Measurements from ENCODE around the gene OR52I2. TPM values are rescaled to one million over a fixed set of nuclear protein-coding genes. Genes with fewer than 3 reads are reported as not detected.

The OR52I2 gene
- total RNA-seq: not detected

GRCh38 chr11:4581443-4581842, at the start of gene OR52I2:
OR52I2 (plus strand) TSS chr11:4581743.

GRCh38 chr11:4544891-4545290, 36.7 kb upstream of the OR52I2 start, which contains the start of gene OR52M1:
OR52M1 (plus strand) TSS chr11:4545191; CDS start chr11:4545191, 0 bp downstream.

GRCh38 chr11:4593739-4594138, 12.2 kb downstream of the OR52I2 start, which contains the start of gene OR52I1:
OR52I1 (plus strand) TSS chr11:4594039; CDS start chr11:4594039, 0 bp downstream.

GRCh38 chr11:4607781-4608666, 26.5 kb downstream of the OR52I2 start, which contains the start of gene TRIM68:
TRIM68 (minus strand) TSS chr11:4608231; CDS start chr11:4605504, 2,727 bp downstream.

GRCh38 chr11:4636962-4637661, 55.6 kb downstream of the OR52I2 start, which contains the start of gene OR51D1:
OR51D1 (plus strand) TSS chr11:4637477; CDS start chr11:4639791, 2,314 bp downstream.

Other genes starting within 250 kb of the OR52I2 start
- gene OR52B4, start 213.4 kb upstream of the OR52I2 start, total RNA-seq: not detected
- gene TRIM21, start 188.0 kb upstream of the OR52I2 start, total RNA-seq: 7.3 TPM
- not detected for gene OR52K2, start 132.4 kb upstream of the OR52I2 start, total RNA-seq
- not detected for gene OR52K1, start 99.1 kb upstream of the OR52I2 start, total RNA-seq
- gene OR52M1, start 36.6 kb upstream of the OR52I2 start, total RNA-seq: not detected
- not detected for gene OR52I1, start 12.3 kb downstream of the OR52I2 start, total RNA-seq
- 17.3 TPM for gene TRIM68, start 26.5 kb downstream of the OR52I2 start, total RNA-seq
- not detected for gene OR51D1, start 55.7 kb downstream of the OR52I2 start, total RNA-seq
- 1.2 TPM for gene OR51E1, start 62.2 kb downstream of the OR52I2 start, total RNA-seq
- gene OR51E2, start 116.1 kb downstream of the OR52I2 start, total RNA-seq: 2.1 TPM
- not detected for gene MMP26, start 123.0 kb downstream of the OR52I2 start, total RNA-seq
- not detected for gene OR51F1, start 188.2 kb downstream of the OR52I2 start, total RNA-seq
- gene OR52R1, start 222.6 kb downstream of the OR52I2 start, total RNA-seq: not detected
- not detected for gene OR51F2, start 239.6 kb downstream of the OR52I2 start, total RNA-seq

All from camera-type eye (tissue), 1 donor.